Transverse colon (tissue), 4 donors: ENCODE measurements around the gene SSH2. TPM values are rescaled to one million over a fixed set of nuclear protein-coding genes. Genes with fewer than 3 reads are reported as not detected.

ENCODE experiments used
- DNase-seq: peaks from one replicate; pipeline ENCODE4 v3.0.0-alpha.2; 2019
- H3K27ac ChIP-seq, 4 donors: fragments of 200-600 bp; sonication (generic); 2 replicates each; pipeline ENCODE4 v1.5.1; 2016 to 2018; ENCODE audit warnings: inconsistent platforms in 4 of 4
- H3K27me3 ChIP-seq: fragments of 200-600 bp; sonication (generic); 2 replicates; pipeline ENCODE4 v1.5.1; 2017; ENCODE audit warnings: inconsistent platforms
- H3K36me3 ChIP-seq, 4 donors: fragments of 200-600 bp; sonication (generic); 2 replicates each; pipeline ENCODE4 v1.5.1; 2017 to 2019; ENCODE audit warnings: inconsistent platforms in 4 of 4
- H3K4me1 ChIP-seq, 4 donors: fragments of 200-600 bp; sonication (generic); 2 replicates each; pipeline ENCODE4 v1.5.1; 2017 to 2020; ENCODE audit warnings: inconsistent platforms in 4 of 4
- H3K4me3 ChIP-seq, 4 donors: fragments of 200-600 bp; sonication (generic); 1 replicate in 1 of 4; 2 replicates in 3 of 4; pipeline versions ENCODE4 v1.5.1 to v1.6.1; 2017 to 2019; ENCODE audit warnings: inconsistent platforms in 4 of 4
- H3K9me3 ChIP-seq, 2 donors: fragments of 200-600 bp; sonication (generic); 2 replicates each; pipeline ENCODE4 v1.5.1; 2017 to 2019; ENCODE audit warnings: inconsistent platforms in 2 of 2
- CTCF ChIP-seq, 5 experiments: fragments of 200-600 bp in 3 of 5; fragments of 450-650 bp in 2 of 5; sonication (generic) in 3 of 5; IDR thresholded peaks; 1 replicate in 2 of 5; 2 replicates in 3 of 5; pipeline ENCODE4 v1.5.1; 2016 to 2017; ENCODE audit warnings: antibody characterized with exemption in 5 of 5, inconsistent platforms in 3 of 5, mild to moderate bottlenecking in 2 of 5, moderate library complexity in 1 of 5
- EP300 ChIP-seq: sonication (generic); formaldehyde crosslinking; IDR thresholded peaks from one replicate; pipeline ENCODE4 v1.6.1; 2017; ENCODE audit warnings: antibody characterized with exemption, low read depth
- POLR2A ChIP-seq: fragments of 450-650 bp; IDR thresholded peaks from one replicate; pipeline ENCODE4 v1.6.1; 2016; ENCODE audit warnings: antibody characterized with exemption, mild to moderate bottlenecking, moderate library complexity
- POLR2AphosphoS5 ChIP-seq, 3 donors: sonication (generic); formaldehyde crosslinking; IDR thresholded peaks; one replicate each; pipeline ENCODE4 v1.6.1; 2016; ENCODE audit warnings: antibody characterized with exemption in 3 of 3
- WGBS, 2 donors: methylation state at CpG; one replicate each; pipeline ENCODE4 v1.1.5; 2018; ENCODE audit warnings: low coverage in 1 of 2; 5-methylcytosine and 5-hydroxymethylcytosine counted together
- in situ Hi-C, 4 donors: fragments of 200-750 bp; cut with MboI; loops; one replicate each; pipeline versions ENCODE4 v1.15.0 to v1.15.1; 2017; ENCODE audit warnings: low sequenced_read_pairs in 3 of 4, low pct_ligation_motif_present in 1 of 4, low pct_unique_long_range_greater_than_20kb in 1 of 4
- intact Hi-C: fragments of 100-400 bp; cut with DNase I; formaldehyde crosslinking; loops from one replicate; pipeline ENCODE4 v1.15.1; 2023; ENCODE audit warnings: low total_unique reads
- total RNA-seq, 4 donors: library from RNA; depleted of rRNA; stranded (reverse); fragments of >200 nt; gene quantifications; one replicate each; pipeline ENCODE4 v1.1.0, GENCODE V29; 2016

The SSH2 gene
- total RNA-seq, 4 donors from 2014 or later = 15.3 to 99.9 (median 46.0) TPM

DNA sequence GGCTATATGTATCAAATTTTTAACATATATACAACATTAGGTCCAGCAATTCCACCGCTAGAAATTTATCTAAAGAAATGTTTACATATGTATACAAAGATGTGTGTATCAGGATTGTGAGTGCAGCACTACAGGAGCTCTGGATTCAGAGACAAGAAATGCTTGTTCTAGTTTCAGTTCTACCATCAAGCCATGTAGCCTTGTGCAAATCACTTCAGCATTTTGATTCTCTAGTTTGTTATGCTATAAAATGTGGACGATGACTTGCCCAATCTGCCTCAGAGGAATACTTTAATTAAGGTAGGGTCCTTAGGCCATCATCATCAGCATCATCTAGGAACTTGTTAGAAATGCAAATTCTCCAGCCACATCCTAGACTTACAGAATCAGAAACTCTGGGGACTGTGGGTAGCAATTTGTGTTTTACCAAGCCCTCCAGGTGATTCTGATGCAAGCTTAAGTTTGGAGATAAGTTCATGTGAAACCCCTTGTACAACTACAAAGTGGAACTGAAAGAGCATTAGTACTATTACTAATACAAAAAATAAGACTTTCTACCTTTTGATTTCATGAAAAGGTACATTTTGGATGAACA, 176.1 kb downstream of the SSH2 start:
- Histone ChIP-seq H3K27me3 (no peaks in the 10 kb centered on the region), H3K4me3 (no peak overlapping the region), H3K36me3 (peaks cover 0 to 14% (median 0%) of the 10 kb centered on the region in 4 donors), H3K9me3 (no peaks in the 10 kb centered on the region), H3K27ac (no peak overlapping the region), H3K4me1 (peaks cover 0 to 6% (median 0%) of the 10 kb centered on the region in 4 donors)
- WGBS, 2 donors = 78 to 80% methylated on average over 2 of the region's 2 CpGs
- intact Hi-C loops = no loop called here
- in situ Hi-C loops = no loop called here
- no peak for DNase-seq
- TF ChIP-seq CTCF (IDR thresholded peaks at IDR 0.05) = no peak
- no peak for TF ChIP-seq POLR2A
- TF ChIP-seq EP300 = no peak
- no peak for TF ChIP-seq POLR2AphosphoS5 (IDR thresholded peaks at IDR 0.05)

- Histone ChIP-seq H3K27ac (no peak overlapping the region), H3K9me3 (no peaks in the 10 kb centered on the region), H3K36me3 (peaks cover 0 to 14% (median 0%) of the 10 kb centered on the region in 4 donors), H3K4me3 (no peak overlapping the region), H3K27me3 (no peaks in the 10 kb centered on the region), H3K4me1 (peaks cover 6 to 26% (median 11%) of the 10 kb centered on the region in 4 donors)
- in situ Hi-C loops = no loop called here
- no peak for DNase-seq
- intact Hi-C loops = no loop called here
- WGBS, 2 donors = 93 to 96% methylated on average over 4 to 5 of the region's 5 CpGs
- TF ChIP-seq CTCF (IDR thresholded peaks at IDR 0.05) (no peak), EP300 (no peak), POLR2A (no peak), POLR2AphosphoS5 (IDR thresholded peaks at IDR 0.05) (no peak)
These were observed 180.8 kb downstream of the SSH2 start for GRCh38 chr17:29749045-29749825.

- 96 to 100% methylated on average over 1 of the region's 1 CpG for WGBS, 2 donors
- peaks cover 6 to 30% (median 11%) of the 10 kb centered on the region in 4 donors for H3K4me1 ChIP-seq
- intact Hi-C loops = no loop called here
These were observed 181.6 kb downstream of the SSH2 start for GRCh38 chr17:29748400-29748799.

More at GRCh38 chr17:29748400-29748799, 181.6 kb downstream of the SSH2 start:
- Histone ChIP-seq H3K4me3 (no peak overlapping the region), H3K36me3 (peaks cover 0 to 11% (median 0%) of the 10 kb centered on the region in 4 donors), H3K9me3 (no peaks in the 10 kb centered on the region), H3K27ac (no peak overlapping the region), H3K27me3 (no peaks in the 10 kb centered on the region)
- no peak for DNase-seq
- in situ Hi-C loops = no loop called here
- TF ChIP-seq POLR2A = no peak
- TF ChIP-seq POLR2AphosphoS5 (IDR thresholded peaks at IDR 0.05) = no peak
- no peak for TF ChIP-seq EP300
- TF ChIP-seq CTCF (IDR thresholded peaks at IDR 0.05) = no peak
